ENCODE data around the gene LPCAT3.

DNA sequence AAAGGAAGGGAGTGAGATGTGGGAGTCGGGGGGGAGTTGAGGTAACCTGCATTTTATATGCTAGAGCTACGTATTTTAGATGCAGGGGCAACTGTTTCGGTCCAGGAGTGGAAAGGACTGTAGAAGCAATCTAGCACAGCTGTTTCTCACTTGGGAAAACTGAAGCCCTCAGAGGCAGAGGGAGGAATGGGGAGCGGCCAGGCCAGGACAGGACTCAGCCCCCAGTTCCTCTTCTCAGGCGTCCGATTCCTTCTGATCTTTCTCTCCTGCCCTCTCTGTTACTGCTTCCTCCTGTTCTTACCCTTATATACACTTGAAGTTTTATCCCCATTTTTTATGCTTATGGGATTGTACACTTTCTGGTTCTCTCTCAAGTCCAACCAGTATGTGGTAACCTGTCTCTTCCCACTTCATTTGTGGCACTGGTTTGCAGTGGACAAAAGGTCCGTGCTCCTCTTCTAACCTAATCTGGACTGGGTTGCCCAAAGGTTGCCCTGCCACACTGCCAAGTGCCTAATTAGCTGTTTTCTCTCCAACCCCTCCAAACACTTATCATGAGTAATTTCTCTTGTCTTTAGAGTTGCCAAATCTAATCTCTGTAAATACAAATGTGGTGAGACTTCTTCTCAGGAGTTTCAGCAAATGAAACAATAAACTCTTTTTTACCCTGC, 16.2 kb downstream of the LPCAT3 start:
- TF ChIP-seq CTCF (IDR thresholded peaks at IDR 0.05) = no peak
- TF ChIP-seq POLR2A (IDR thresholded peaks at IDR 0.05) = no peak
